ENCODE data around the gene ZBTB34. TPM values are rescaled to one million over a fixed set of nuclear protein-coding genes. Genes with fewer than 3 reads are reported as not detected.

Gene ZBTB34
- total RNA-seq, 4 donors from 2014 or later, result 10.8 to 15.9 (median 13.0) TPM

- no peaks in the 10 kb centered on the region for H3K4me1 ChIP-seq
- no peaks in the 10 kb centered on the region for H3K27me3 ChIP-seq
- H3K27ac ChIP-seq, result no peak overlapping the region
- H3K9me3 ChIP-seq, result no peaks in the 10 kb centered on the region
- TF ChIP-seq CTCF (IDR thresholded peaks at IDR 0.05) (no peak), EP300 (IDR thresholded peaks at IDR 0.05) (no peak), POLR2AphosphoS5 (IDR thresholded peaks at IDR 0.05) (no peak), POLR2A (IDR thresholded peaks at IDR 0.05) (no peak)
- peaks cover 56% of the 10 kb centered on the region for H3K36me3 ChIP-seq
- WGBS, result 86% methylated on average over 9 of the region's 9 CpGs
- no peak overlapping the region for H3K4me3 ChIP-seq
- no peak for DNase-seq (ENCODE audit: low spot score in 2 of 2)
Measured at GRCh38 chr9:126832440-126832839, 28.0 kb upstream of the ZBTB34 start.

GRCh38 chr9:126833020-126833419 lies 27.4 kb upstream of the ZBTB34 start:
- no peak overlapping the region for H3K27ac ChIP-seq
- H3K4me3 ChIP-seq, result no peak overlapping the region
- WGBS, result 89% methylated on average over 24 of the region's 24 CpGs
- no peak for DNase-seq (ENCODE audit: low spot score in 2 of 2)
- H3K36me3 ChIP-seq, result peaks cover 52% of the 10 kb centered on the region
- H3K9me3 ChIP-seq, result no peaks in the 10 kb centered on the region
- peaks cover 4% of the 10 kb centered on the region for H3K4me1 ChIP-seq
- H3K27me3 ChIP-seq, result no peaks in the 10 kb centered on the region
- TF ChIP-seq POLR2AphosphoS5 (IDR thresholded peaks at IDR 0.05), result no peak

- H3K9me3 ChIP-seq, result no peaks in the 10 kb centered on the region
- DNase-seq (ENCODE audit: low spot score in 2 of 2), result no peak
- no peak overlapping the region for H3K27ac ChIP-seq
- H3K4me3 ChIP-seq, result no peak overlapping the region
- H3K4me1 ChIP-seq, result peaks cover 12% of the 10 kb centered on the region
- peaks cover 55% of the 10 kb centered on the region for H3K36me3 ChIP-seq
- no peaks in the 10 kb centered on the region for H3K27me3 ChIP-seq
- WGBS, result 84% methylated on average over 8 of the region's 8 CpGs
- no peak for TF ChIP-seq EP300 (IDR thresholded peaks at IDR 0.05)
Measured at GRCh38 chr9:126833710-126834345, 26.6 kb upstream of the ZBTB34 start.

GRCh38 chr9:126834672-126835071 lies 25.8 kb upstream of the ZBTB34 start:
- peaks cover 16% of the 10 kb centered on the region for H3K4me1 ChIP-seq
- peaks cover 55% of the 10 kb centered on the region for H3K36me3 ChIP-seq
- H3K9me3 ChIP-seq, result no peaks in the 10 kb centered on the region
- H3K4me3 ChIP-seq, result no peak overlapping the region
- no peak for TF ChIP-seq POLR2AphosphoS5 (IDR thresholded peaks at IDR 0.05)
- no peak for TF ChIP-seq CTCF (IDR thresholded peaks at IDR 0.05)
- no peak for TF ChIP-seq POLR2A (IDR thresholded peaks at IDR 0.05)
- TF ChIP-seq EP300 (IDR thresholded peaks at IDR 0.05), result no peak
- H3K27me3 ChIP-seq, result no peaks in the 10 kb centered on the region
- H3K27ac ChIP-seq, result no peak overlapping the region
- no peak for DNase-seq (ENCODE audit: low spot score in 2 of 2)
- 46% methylated on average over 2 of the region's 2 CpGs for WGBS

- Histone ChIP-seq H3K36me3 (peaks cover 45% of the 10 kb centered on the region), H3K27me3 (no peaks in the 10 kb centered on the region), H3K9me3 (no peaks in the 10 kb centered on the region), H3K27ac (no peak overlapping the region), H3K4me3 (no peak overlapping the region), H3K4me1 (peaks cover 16% of the 10 kb centered on the region)
- DNase-seq (ENCODE audit: low spot score in 2 of 2), result no peak
- 88% methylated on average over 2 of the region's 2 CpGs for WGBS
- TF ChIP-seq POLR2AphosphoS5 (IDR thresholded peaks at IDR 0.05) (no peak), CTCF (IDR thresholded peaks at IDR 0.05) (no peak), EP300 (IDR thresholded peaks at IDR 0.05) (no peak), POLR2A (IDR thresholded peaks at IDR 0.05) (no peak)
Measured at GRCh38 chr9:126836216-126836615, 24.2 kb upstream of the ZBTB34 start.

- WGBS, result 53% methylated on average over 5 of the region's 7 CpGs
- no peak for TF ChIP-seq CTCF (IDR thresholded peaks at IDR 0.05)
- no peak for TF ChIP-seq POLR2A (IDR thresholded peaks at IDR 0.05)
- no peak for TF ChIP-seq EP300 (IDR thresholded peaks at IDR 0.05)
- TF ChIP-seq POLR2AphosphoS5 (IDR thresholded peaks at IDR 0.05), result no peak
- Histone ChIP-seq H3K9me3 (no peaks in the 10 kb centered on the region), H3K27me3 (no peaks in the 10 kb centered on the region), H3K4me1 (peaks cover 20% of the 10 kb centered on the region), H3K27ac (peak overlapping the region; percentile 60), H3K36me3 (peaks cover 30% of the 10 kb centered on the region), H3K4me3 (no peak overlapping the region)
- no peak for DNase-seq (ENCODE audit: low spot score in 2 of 2)
Measured at GRCh38 chr9:126838055-126838811, 22.2 kb upstream of the ZBTB34 start.
